ENCODE data around the gene ISY1.
"Not testable (repeated sequence)": the region's sequence is repeated elsewhere in the genome, so short reads cannot be mapped to it uniquely, and the experiment has no call there.

DNA sequence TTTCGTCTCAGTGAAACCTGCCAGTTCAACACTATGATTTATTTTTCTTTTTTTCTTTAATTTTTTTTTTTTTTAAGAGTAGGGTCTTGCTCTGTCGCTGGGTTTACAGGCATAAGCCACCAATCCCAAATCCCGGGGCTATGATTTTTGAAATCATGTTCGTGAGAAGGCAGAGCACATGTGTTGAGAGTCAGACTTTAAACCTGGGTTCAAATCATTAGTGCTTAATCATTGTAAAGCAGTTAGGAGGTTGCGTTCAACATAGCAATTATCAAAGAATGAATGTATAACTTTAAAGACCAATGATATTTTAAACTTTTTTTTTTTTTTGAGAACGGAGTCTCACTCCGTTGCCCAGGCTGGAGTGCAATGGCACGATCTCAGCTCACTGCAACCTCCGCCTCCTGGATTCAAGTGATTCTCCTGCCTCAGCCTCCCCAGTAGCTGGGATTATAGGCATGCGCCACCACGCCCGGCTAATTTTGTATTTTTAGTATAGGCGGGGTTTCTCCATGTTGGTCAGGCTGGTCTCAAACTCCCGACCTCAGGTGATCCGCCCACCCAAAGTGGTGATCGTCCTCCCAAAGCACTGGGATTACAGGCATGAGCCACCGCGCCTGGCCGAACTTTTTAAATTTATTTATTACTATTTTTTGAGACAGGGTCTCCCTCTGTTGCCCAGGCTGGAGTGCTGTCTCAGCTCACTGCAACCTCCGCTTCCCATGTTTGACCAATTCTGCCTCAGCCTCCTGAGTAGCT, 24.1 kb upstream of the ISY1 start:
- TF ChIP-seq, protein P1, sequence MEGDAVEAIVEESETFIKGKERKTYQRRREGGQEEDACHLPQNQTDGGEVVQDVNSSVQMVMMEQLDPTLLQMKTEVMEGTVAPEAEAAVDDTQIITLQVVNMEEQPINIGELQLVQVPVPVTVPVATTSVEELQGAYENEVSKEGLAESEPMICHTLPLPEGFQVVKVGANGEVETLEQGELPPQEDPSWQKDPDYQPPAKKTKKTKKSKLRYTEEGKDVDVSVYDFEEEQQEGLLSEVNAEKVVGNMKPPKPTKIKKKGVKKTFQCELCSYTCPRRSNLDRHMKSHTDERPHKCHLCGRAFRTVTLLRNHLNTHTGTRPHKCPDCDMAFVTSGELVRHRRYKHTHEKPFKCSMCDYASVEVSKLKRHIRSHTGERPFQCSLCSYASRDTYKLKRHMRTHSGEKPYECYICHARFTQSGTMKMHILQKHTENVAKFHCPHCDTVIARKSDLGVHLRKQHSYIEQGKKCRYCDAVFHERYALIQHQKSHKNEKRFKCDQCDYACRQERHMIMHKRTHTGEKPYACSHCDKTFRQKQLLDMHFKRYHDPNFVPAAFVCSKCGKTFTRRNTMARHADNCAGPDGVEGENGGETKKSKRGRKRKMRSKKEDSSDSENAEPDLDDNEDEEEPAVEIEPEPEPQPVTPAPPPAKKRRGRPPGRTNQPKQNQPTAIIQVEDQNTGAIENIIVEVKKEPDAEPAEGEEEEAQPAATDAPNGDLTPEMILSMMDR (IDR thresholded peaks at IDR 0.05) = not testable (repeated sequence)
- TF ChIP-seq POLR2A, EP300, POLR2AphosphoS5 (IDR thresholded peaks at IDR 0.05): not testable (repeated sequence)

Data from sigmoid colon (tissue), 4 donors.